NCI-H460 (cell line): ENCODE data around the gene PIEZO2. TPM values are rescaled to one million over a fixed set of nuclear protein-coding genes. Genes with fewer than 3 reads are reported as not detected.

Source experiments
- DNase-seq: peaks from one replicate; pipeline ENCODE4 v3.0.0-alpha.2; 2016; ENCODE audit warnings: low read depth; ENCODE audit errors: extremely low read depth
- total RNA-seq: library from RNA; depleted of rRNA; stranded (reverse); fragments of >200 nt; shearing (Covaris generic); gene quantifications from 2 replicates; pipeline ENCODE4 v1.2.3, GENCODE V29; 2014

PIEZO2 gene
- total RNA-seq, 1 experiment from 2014 or later: not detected

GRCh38 chr18:10715791-10716190 lies 433.6 kb downstream of the PIEZO2 start:
- DNase-seq: peak; percentile 7

- DNase-seq: no peak
Measured at GRCh38 chr18:10713409-10713808, 436.0 kb downstream of the PIEZO2 start.

GRCh38 chr18:10707294-10707693 lies 442.1 kb downstream of the PIEZO2 start:
- no peak for DNase-seq

- no peak for DNase-seq
Measured at GRCh38 chr18:10705786-10706185, 443.6 kb downstream of the PIEZO2 start.

GRCh38 chr18:10705291-10705690 lies 444.1 kb downstream of the PIEZO2 start:
- DNase-seq: no peak

GRCh38 chr18:10702206-10702605 lies 447.2 kb downstream of the PIEZO2 start:
- DNase-seq: no peak

DNA sequence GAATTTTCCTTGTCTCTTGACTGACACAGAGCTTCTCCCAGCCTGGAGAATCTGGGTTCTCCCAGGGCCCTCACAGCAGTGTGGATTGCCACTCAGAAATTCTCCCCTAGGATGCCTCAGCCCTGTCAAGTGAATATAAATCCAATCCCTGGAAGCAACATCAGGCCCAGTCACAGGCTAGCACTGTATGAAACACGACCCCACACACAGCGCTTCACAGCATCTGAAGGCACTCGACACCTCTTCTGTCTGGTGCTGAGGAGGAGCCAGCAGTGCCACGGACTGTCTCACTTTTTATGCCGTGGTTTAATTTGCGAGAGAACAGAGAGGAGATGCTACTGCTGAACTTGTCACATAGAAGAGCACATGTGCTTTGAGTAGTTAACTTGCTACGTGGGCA lies 459.0 kb downstream of the PIEZO2 start:
- DNase-seq: no peak

DNA sequence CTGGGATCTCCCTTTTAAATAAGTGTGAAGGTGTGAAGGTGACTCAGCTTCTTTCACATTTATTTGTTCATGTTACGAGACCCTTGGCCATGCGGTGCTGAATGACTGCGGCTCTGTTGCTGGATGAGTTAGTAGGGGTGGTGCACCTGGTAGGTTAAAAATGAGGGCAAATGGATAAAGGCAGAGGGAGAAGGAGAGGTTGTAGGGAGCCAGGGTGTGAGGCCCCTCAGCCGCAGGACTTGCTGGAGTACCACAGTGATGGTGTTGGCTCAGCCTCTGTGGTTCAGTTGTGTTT lies 459.4 kb downstream of the PIEZO2 start:
- no peak for DNase-seq

- no peak for DNase-seq
Measured at GRCh38 chr18:10689236-10690034, 459.9 kb downstream of the PIEZO2 start.

DNA sequence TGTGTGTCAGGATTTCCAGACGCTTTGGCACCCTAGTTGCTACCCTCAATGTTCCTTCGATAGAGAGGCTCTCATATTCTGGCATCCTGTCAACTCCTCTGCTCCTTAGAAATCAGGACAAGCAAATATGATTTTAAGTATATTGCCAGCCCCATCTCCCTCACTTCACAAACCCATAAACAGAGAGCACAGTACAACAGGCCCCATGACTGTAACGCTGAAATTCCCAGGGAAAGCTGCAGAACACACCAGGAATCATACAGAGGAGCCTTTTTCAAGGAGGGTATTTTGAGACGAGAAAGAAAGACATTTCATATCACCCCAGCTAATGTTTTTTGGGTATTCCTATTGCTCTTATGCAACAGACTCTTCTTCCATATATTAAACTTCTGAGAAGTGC lies 460.6 kb downstream of the PIEZO2 start:
- DNase-seq: no peak

GRCh38 chr18:10687161-10687925 lies 462.0 kb downstream of the PIEZO2 start:
- no peak for DNase-seq

- no peak for DNase-seq
Measured at GRCh38 chr18:10686308-10686707, 463.1 kb downstream of the PIEZO2 start.

- DNase-seq: no peak
Measured at GRCh38 chr18:10685484-10685883, 463.9 kb downstream of the PIEZO2 start.

- DNase-seq: no peak
Measured at GRCh38 chr18:10682368-10682714, 467.0 kb downstream of the PIEZO2 start.

DNA sequence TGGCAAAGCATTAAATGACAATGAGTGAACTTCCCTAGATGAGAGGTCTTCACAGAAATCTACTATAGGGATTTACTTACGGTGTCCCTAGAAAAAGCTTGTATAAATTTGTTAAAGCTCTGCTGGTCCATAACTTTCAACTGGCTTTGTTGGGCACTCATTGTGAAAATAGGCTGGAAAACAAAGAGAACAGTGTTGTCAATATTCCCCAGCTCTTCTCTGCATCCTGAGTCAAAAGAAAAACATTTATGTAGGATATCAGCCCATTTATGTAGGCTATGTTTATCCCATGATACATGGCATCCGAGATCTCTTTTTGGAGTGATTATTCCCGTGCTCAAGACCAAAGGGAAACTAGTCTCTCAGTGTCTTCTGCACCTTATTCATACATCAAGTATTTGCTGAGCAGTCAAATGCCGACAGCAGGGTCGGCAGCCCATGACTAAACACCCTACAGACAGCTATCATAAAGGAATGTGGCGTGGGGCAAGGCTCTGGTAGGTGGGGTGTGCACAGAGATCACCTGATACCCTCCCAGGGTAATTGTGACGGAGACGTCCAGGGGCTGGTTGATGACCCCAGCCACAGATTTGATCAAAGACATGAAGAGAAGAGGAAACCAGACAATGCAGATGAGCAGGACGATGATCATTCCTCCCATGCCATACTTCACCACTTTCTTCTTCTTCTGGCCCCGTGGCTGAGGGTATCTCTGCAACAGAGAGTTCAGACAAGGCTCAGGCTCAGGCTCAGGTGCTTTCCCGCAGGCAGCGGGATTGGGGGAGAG lies 467.6 kb downstream of the PIEZO2 start:
- DNase-seq: no peak

DNA sequence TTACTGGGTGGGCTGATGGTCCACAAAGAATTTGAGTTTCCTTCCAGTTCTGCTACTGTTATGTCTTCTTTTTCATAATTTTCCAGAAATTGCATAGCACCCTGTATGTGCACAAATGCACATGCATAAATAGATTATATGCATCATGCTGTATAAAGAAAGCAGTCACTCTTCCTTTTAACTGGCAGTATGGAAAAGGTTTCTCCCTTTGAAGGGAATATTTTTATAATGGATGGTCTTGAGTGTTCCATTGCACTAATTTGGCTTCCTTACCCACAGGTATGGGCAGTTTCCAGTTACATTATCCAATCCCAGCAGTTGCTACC lies 469.1 kb downstream of the PIEZO2 start:
- no peak for DNase-seq

GRCh38 chr18:10679557-10680270 lies 469.7 kb downstream of the PIEZO2 start:
- no peak for DNase-seq

DNA sequence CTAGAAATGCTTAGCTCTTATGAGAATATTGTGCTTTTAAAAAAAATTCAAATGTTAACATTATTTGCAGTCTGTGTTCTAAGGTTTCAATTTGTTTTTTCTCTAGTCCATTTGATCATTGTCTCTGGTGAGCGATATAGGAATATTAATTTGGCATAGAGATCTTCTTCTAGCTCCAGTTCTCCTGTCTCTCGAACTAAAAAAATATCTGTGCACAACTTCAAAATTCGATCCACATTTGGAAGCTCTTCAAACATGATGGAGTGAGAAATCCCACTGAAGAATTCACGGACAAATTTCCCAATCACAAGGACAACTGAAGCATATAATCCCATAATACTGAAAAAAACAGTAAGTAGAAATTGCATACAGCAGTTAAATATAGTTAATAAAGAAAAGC lies 477.9 kb downstream of the PIEZO2 start:
- no peak for DNase-seq

DNA sequence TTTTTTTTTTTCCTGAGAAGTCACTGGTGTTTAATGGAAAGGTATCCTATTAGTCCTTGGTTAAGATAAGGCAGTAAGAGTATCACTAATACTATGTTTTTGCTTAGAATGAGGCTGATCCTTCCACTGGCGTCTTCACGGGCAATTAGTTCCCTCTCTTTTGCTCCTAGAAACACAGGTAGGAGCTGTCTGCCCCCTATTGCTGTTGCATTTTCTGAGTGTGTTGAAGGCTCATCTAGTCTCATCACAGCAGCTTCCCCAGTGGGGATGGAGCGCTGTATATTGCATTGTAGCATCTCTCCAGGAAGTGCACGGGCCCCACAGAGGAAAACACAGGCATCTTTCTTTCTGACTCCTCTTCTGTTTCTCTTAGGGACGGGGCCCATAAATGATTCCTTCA lies 478.5 kb downstream of the PIEZO2 start:
- DNase-seq: no peak

DNA sequence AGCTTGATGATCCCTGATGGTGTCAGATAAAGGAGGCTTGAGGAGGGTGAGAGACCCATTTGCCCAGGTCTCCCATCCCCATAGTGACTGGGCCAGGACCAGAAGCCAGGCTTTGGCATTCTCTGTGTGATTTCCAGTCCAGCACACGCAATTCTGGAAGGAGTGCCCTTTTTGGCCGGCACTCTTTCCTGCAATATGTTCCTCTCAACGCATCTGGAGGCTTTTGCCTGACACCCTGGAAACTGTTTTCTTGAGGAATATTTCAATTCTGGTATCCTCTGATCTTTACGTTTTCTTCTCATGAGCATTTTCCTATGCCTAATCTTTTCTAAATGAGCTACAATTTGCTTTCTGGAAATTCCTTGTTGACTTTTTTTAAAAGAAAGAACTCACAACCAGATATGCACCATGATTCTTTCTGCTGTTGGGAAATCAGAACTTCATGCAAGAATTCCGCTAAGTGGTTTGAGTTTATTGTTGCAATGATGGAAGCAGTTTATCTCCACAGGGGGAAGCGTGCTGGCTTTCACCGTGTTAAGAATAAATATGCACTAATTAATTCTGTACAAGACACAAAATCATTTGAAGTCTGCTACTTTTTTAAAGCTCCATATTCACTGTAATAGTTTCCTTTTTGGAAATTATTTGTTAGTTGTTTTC lies 479.8 kb downstream of the PIEZO2 start:
- DNase-seq: no peak

GRCh38 chr18:10663750-10664149 lies 485.6 kb downstream of the PIEZO2 start:
- no peak for DNase-seq
